Measurements from ENCODE around the gene MYO3B.

The MYO3B gene

GRCh38 chr2:170243898-170244297 is 66.0 kb downstream of the MYO3B start:
- in situ Hi-C loops (cut with MboI; ENCODE audit: low pct_unique_long_range_greater_than_20kb, low sequenced_read_pairs, unreplicated experiment): loop anchor here (25.0 kb wide), 1 partner anchor 568 kb away; the partner anchor contains the start of gene GAD1
- no peak for TF ChIP-seq CTCF (IDR thresholded peaks at IDR 0.05; ENCODE audit: extremely low read depth, insufficient read depth, missing control alignments)
- no peak for DNase-seq (ENCODE audit: low spot score)

GRCh38 chr2:170244555-170244954 is 66.6 kb downstream of the MYO3B start:
- TF ChIP-seq CTCF (IDR thresholded peaks at IDR 0.05; ENCODE audit: extremely low read depth, insufficient read depth, missing control alignments): no peak
- no peak for DNase-seq (ENCODE audit: low spot score)
- in situ Hi-C loops (cut with MboI; ENCODE audit: low pct_unique_long_range_greater_than_20kb, low sequenced_read_pairs, unreplicated experiment): loop anchor here (25.0 kb wide), 1 partner anchor 568 kb away; the partner anchor contains the start of gene GAD1

- TF ChIP-seq CTCF (IDR thresholded peaks at IDR 0.05; ENCODE audit: extremely low read depth, insufficient read depth, missing control alignments): no peak
- in situ Hi-C loops (cut with MboI; ENCODE audit: low pct_unique_long_range_greater_than_20kb, low sequenced_read_pairs, unreplicated experiment): loop anchor here (25.0 kb wide), 1 partner anchor 567 kb away; the partner anchor contains the start of gene GAD1
- no peak for DNase-seq (ENCODE audit: low spot score)
Observed at GRCh38 chr2:170245312-170245711, 67.4 kb downstream of the MYO3B start.

GRCh38 chr2:170247333-170247732 is 69.4 kb downstream of the MYO3B start:
- TF ChIP-seq CTCF (IDR thresholded peaks at IDR 0.05; ENCODE audit: extremely low read depth, insufficient read depth, missing control alignments): no peak
- DNase-seq (ENCODE audit: low spot score): no peak
- in situ Hi-C loops (cut with MboI; ENCODE audit: low pct_unique_long_range_greater_than_20kb, low sequenced_read_pairs, unreplicated experiment): loop anchor here (25.0 kb wide), 1 partner anchor 565 kb away; the partner anchor contains the start of gene GAD1

- DNase-seq (ENCODE audit: low spot score): no peak
- TF ChIP-seq CTCF (IDR thresholded peaks at IDR 0.05; ENCODE audit: extremely low read depth, insufficient read depth, missing control alignments): no peak
- in situ Hi-C loops (cut with MboI; ENCODE audit: low pct_unique_long_range_greater_than_20kb, low sequenced_read_pairs, unreplicated experiment): loop anchor here (25.0 kb wide), 1 partner anchor 564 kb away; the partner anchor contains the start of gene GAD1
Observed at GRCh38 chr2:170247882-170248393, 70.0 kb downstream of the MYO3B start.

- in situ Hi-C loops (cut with MboI; ENCODE audit: low pct_unique_long_range_greater_than_20kb, low sequenced_read_pairs, unreplicated experiment): loop anchor here (25.0 kb wide), 1 partner anchor 564 kb away; the partner anchor contains the start of gene GAD1
- no peak for DNase-seq (ENCODE audit: low spot score)
- TF ChIP-seq CTCF (IDR thresholded peaks at IDR 0.05; ENCODE audit: extremely low read depth, insufficient read depth, missing control alignments): no peak
Observed at GRCh38 chr2:170248574-170249393, 70.8 kb downstream of the MYO3B start.
